Panc1 (cell line): Measurements from ENCODE around the gene FUT8. TPM values are rescaled to one million over a fixed set of nuclear protein-coding genes. Genes with fewer than 3 reads are reported as not detected.

Experiments
- ATAC-seq: fragments of 200-7000 bp; cut with Tn5 transposase; 2 replicates; pipeline ENCODE4 v1.9.1; 2020; ENCODE audit warnings: mild to moderate bottlenecking, moderate library complexity
- BruUV-seq: library from RNA; stranded (reverse); fragments of 400-500 nt; replicated peaks from 2 replicates; lab custom pipeline; 2021; lab: Mats Ljungman, UMichigan
- CTCF ChIA-PET: fragments of 300-600 bp; sonication (Branson Sonifier 250); formaldehyde crosslinking; loops from one replicate; lab custom pipeline; 2022; ENCODE audit warnings: antibody characterized with exemption; lab: Charles Lee
- POLR2A ChIA-PET: fragments of 300-600 bp; sonication (Branson Sonifier 250); formaldehyde crosslinking; loops from one replicate; lab custom pipeline; 2022; ENCODE audit warnings: antibody characterized with exemption; lab: Charles Lee
- DNase-seq: peaks from one replicate; pipeline ENCODE4 v3.0.0-alpha.2; 2010; ENCODE audit warnings: low read depth, low spot score
- H3K27ac ChIP-seq: 2 replicates; pipeline ENCODE4 v1.5.1; 2011; ENCODE audit warnings: mild to moderate bottlenecking, low read length, inconsistent platforms
- H3K27me3 ChIP-seq: fragments of 200-500 bp; sonication (Bioruptor generic); 2 replicates; pipeline ENCODE4 v1.6.0; 2014; ENCODE audit warnings: low read length, inconsistent platforms; ENCODE audit not compliant: control insufficient read depth, insufficient read depth
- H3K36me3 ChIP-seq: fragments of 200-500 bp; sonication (Bioruptor generic); 2 replicates; pipeline ENCODE4 v1.5.1; 2014; ENCODE audit warnings: inconsistent platforms, mild to moderate bottlenecking, low read length, moderate library complexity; ENCODE audit not compliant: control insufficient read depth, insufficient read depth
- H3K4me1 ChIP-seq: 2 replicates; pipeline ENCODE4 v1.5.1; 2011; ENCODE audit warnings: inconsistent platforms, mild to moderate bottlenecking, low read length, moderate library complexity; ENCODE audit not compliant: control insufficient read depth, insufficient read depth
- H3K4me3 ChIP-seq, 2 experiments: 2 replicates each; pipeline ENCODE4 v1.5.1; 2011 to 2012; ENCODE audit warnings: low read depth in 2 of 2, low read length in 2 of 2, mild to moderate bottlenecking in 2 of 2, inconsistent platforms in 1 of 2, moderate library complexity in 1 of 2
- H3K9me3 ChIP-seq: fragments of 200-500 bp; sonication (Bioruptor generic); 2 replicates; pipeline ENCODE4 v1.5.1; 2014; ENCODE audit warnings: low read depth, mild to moderate bottlenecking, inconsistent platforms, low read length, moderate library complexity; ENCODE audit not compliant: control insufficient read depth, insufficient read depth
- POLR2AphosphoS5 ChIP-seq: IDR thresholded peaks from 2 replicates; pipeline ENCODE4 v1.6.1; 2012; ENCODE audit warnings: mild to moderate bottlenecking, low read depth, low read length, moderate library complexity
- SIN3A ChIP-seq: IDR thresholded peaks from 2 replicates; pipeline ENCODE4 v1.6.1; 2012; ENCODE audit warnings: low read depth, mild to moderate bottlenecking, low read length, moderate library complexity, borderline replicate concordance; ENCODE audit not compliant: insufficient read depth
- TCF7L2 ChIP-seq: IDR thresholded peaks from 2 replicates; pipeline ENCODE4 v1.6.1; 2011; ENCODE audit warnings: mild to moderate bottlenecking, low read depth, low read length, inconsistent platforms
- in situ Hi-C: cut with HindIII; loops from 2 replicates; pipeline ENCODE4 v1.10.0; 2016; ENCODE audit warnings: low sequenced_read_pairs, low pct_unique_long_range_greater_than_20kb
- intact Hi-C: fragments of 100-400 bp; cut with micrococcal nuclease; formaldehyde crosslinking; loops from one replicate; pipeline ENCODE4 v1.10.0; 2022; ENCODE audit not compliant: unreplicated experiment
- total RNA-seq: library from RNA; stranded (reverse); gene quantifications from one replicate; pipeline ENCODE4 v1.2.1, GENCODE V29; 2021; ENCODE audit not compliant: unreplicated experiment
- TF ChIP-seq, protein P1 (sequence below): fragments of 450-650 bp; IDR thresholded peaks from 2 replicates; pipeline ENCODE4 v1.5.1; 2017; ENCODE audit warnings: mild to moderate bottlenecking
- TF ChIP-seq, protein P2 (sequence below), 2 experiments: IDR thresholded peaks; 2 replicates each; pipeline ENCODE4 v1.6.1; 2011 to 2012; ENCODE audit warnings: low read depth in 2 of 2, control low read depth in 1 of 2, low read length in 1 of 2, mild to moderate bottlenecking in 1 of 2, moderate library complexity in 1 of 2; ENCODE audit not compliant: insufficient read depth in 1 of 2

The FUT8 gene
- total RNA-seq, 1 experiment from 2014 or later = 31.4 TPM

DNA sequence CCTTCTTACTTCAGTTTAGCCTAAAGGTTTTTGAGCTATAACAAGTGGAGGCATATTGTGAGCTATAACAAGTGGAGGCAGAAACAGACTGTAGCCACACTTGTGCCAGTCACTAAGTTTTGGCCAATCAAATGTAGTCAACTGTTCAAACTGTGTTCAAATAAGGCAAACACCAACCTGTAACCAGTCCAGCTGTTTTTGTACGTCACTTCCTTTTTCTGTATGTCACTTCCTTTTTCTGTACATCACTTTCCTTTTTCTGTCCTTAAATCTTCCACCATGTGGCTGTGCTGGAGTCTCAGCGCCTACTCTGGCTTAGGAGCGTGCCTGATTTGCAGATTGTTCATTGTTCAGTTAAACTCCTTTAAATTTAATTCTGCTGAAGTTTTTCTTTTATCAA is 79.7 kb downstream of the FUT8 start:
- ATAC-seq (no peak), DNase-seq (no peak)
- in situ Hi-C loops = no loop called here
- BruUV-seq = no TSS peak
- intact Hi-C loops = no loop called here
- Histone ChIP-seq H3K27ac (no peak overlapping the region), H3K4me1 (no peaks in the 10 kb centered on the region), H3K36me3 (no peaks in the 10 kb centered on the region), H3K27me3 (no peaks in the 10 kb centered on the region), H3K4me3 (no peak overlapping the region), H3K9me3 (no peaks in the 10 kb centered on the region)
- ChIA-PET POLR2A (no interaction called here), CTCF (no interaction called here)
- TF ChIP-seq, protein P1, sequence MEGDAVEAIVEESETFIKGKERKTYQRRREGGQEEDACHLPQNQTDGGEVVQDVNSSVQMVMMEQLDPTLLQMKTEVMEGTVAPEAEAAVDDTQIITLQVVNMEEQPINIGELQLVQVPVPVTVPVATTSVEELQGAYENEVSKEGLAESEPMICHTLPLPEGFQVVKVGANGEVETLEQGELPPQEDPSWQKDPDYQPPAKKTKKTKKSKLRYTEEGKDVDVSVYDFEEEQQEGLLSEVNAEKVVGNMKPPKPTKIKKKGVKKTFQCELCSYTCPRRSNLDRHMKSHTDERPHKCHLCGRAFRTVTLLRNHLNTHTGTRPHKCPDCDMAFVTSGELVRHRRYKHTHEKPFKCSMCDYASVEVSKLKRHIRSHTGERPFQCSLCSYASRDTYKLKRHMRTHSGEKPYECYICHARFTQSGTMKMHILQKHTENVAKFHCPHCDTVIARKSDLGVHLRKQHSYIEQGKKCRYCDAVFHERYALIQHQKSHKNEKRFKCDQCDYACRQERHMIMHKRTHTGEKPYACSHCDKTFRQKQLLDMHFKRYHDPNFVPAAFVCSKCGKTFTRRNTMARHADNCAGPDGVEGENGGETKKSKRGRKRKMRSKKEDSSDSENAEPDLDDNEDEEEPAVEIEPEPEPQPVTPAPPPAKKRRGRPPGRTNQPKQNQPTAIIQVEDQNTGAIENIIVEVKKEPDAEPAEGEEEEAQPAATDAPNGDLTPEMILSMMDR = no peak
- TF ChIP-seq POLR2AphosphoS5 (no peak), SIN3A (no peak), TCF7L2 (no peak)
- TF ChIP-seq, protein P2, sequence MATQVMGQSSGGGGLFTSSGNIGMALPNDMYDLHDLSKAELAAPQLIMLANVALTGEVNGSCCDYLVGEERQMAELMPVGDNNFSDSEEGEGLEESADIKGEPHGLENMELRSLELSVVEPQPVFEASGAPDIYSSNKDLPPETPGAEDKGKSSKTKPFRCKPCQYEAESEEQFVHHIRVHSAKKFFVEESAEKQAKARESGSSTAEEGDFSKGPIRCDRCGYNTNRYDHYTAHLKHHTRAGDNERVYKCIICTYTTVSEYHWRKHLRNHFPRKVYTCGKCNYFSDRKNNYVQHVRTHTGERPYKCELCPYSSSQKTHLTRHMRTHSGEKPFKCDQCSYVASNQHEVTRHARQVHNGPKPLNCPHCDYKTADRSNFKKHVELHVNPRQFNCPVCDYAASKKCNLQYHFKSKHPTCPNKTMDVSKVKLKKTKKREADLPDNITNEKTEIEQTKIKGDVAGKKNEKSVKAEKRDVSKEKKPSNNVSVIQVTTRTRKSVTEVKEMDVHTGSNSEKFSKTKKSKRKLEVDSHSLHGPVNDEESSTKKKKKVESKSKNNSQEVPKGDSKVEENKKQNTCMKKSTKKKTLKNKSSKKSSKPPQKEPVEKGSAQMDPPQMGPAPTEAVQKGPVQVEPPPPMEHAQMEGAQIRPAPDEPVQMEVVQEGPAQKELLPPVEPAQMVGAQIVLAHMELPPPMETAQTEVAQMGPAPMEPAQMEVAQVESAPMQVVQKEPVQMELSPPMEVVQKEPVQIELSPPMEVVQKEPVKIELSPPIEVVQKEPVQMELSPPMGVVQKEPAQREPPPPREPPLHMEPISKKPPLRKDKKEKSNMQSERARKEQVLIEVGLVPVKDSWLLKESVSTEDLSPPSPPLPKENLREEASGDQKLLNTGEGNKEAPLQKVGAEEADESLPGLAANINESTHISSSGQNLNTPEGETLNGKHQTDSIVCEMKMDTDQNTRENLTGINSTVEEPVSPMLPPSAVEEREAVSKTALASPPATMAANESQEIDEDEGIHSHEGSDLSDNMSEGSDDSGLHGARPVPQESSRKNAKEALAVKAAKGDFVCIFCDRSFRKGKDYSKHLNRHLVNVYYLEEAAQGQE (IDR thresholded peaks at IDR 0.05; ENCODE audit: insufficient read depth in 1 of 2, low read depth in 2 of 2, low read length in 1 of 2) = no peak

DNA sequence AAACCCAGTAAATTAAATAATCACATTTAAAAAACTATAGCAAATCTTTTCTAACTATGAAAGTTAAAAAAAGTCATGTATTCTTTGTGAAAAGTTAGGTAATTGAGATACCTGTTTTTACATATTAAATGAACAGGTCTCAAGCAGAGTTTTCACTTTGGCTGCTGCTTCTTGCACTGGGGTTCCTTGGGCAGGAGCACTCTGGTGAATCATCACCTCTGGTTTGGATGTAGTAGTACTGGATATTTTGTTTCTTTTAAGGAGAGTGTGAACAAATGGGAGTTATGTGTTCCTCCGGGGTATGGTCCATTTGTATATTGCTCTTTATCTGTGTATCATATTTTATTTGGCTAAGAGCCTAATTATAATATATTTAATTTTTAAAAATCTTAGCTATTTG is 82.7 kb downstream of the FUT8 start:
- Histone ChIP-seq H3K4me3 (no peak overlapping the region), H3K27me3 (no peaks in the 10 kb centered on the region), H3K4me1 (no peaks in the 10 kb centered on the region), H3K36me3 (no peaks in the 10 kb centered on the region), H3K27ac (no peak overlapping the region), H3K9me3 (no peaks in the 10 kb centered on the region)
- POLR2A ChIA-PET = no interaction called here
- no peak for ATAC-seq
- in situ Hi-C loops = no loop called here
- no peak for DNase-seq
- intact Hi-C loops = no loop called here
- TF ChIP-seq TCF7L2 = no peak
- no TSS peak for BruUV-seq
- CTCF ChIA-PET = no interaction called here

DNA sequence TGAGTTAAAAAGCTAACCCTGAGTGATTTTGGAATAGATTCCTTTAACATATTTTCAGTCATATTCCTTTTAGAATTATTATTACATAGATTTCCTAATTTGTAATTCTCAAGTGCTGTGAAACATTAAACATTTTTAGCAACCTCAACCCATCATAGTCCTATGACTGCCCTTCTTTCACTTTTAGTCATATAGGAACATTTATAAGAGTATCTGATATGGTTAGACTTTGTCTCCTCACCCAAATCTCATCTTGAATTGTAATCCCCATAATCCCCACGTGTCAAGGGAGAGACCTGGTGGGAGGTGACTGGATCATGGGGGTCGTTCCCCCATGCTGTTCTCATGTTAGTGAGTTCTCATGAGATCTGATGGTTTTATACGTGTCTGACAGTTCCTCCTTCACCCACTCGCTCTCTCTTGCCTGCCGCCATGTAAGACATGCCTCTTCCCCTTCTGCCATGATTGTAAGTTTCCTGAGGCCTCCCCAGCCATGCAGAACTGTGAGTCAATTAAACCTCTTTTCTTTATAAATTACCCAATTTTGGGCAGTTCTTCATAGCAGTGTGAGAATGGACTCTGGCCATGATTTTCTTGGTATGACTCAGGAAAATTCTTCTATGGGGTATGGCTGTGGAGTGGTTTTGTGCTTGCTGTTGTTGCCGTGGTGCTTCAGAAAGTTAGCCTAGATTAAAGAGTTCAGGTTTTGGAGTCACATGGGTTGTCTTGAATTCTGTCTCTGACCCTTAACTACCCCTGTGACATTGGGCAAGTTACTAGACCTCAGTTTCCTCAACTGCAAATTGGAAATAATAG is 83.9 kb downstream of the FUT8 start:
- Histone ChIP-seq H3K9me3 (no peaks in the 10 kb centered on the region), H3K27me3 (no peaks in the 10 kb centered on the region), H3K4me3 (no peak overlapping the region), H3K36me3 (no peaks in the 10 kb centered on the region), H3K27ac (no peak overlapping the region), H3K4me1 (no peaks in the 10 kb centered on the region)
- BruUV-seq = no TSS peak
- TF ChIP-seq, protein P2 (IDR thresholded peaks at IDR 0.05; ENCODE audit: insufficient read depth in 1 of 2, low read depth in 2 of 2, low read length in 1 of 2) = no peak
- TF ChIP-seq, protein P1 = no peak
- TF ChIP-seq SIN3A (no peak), POLR2AphosphoS5 (no peak), TCF7L2 (no peak)
- intact Hi-C loops = no loop called here
- POLR2A ChIA-PET = no interaction called here
- in situ Hi-C loops = no loop called here
- no peak for DNase-seq
- CTCF ChIA-PET = no interaction called here
- ATAC-seq = no peak
